Ramos (cell line): Measurements from ENCODE around the gene CLRN1.

Experiments used
- in situ Hi-C: fragments of 300-500 bp; cut with MboI; formaldehyde crosslinking; loops from one replicate; pipeline ENCODE4 v1.14.3; 2022; ENCODE audit warnings: low sequenced_read_pairs; ENCODE audit not compliant: unreplicated experiment

Gene CLRN1

GRCh38 chr3:150926328-150926727, 46.2 kb downstream of the CLRN1 start:
- in situ Hi-C loops: no loop called here

- in situ Hi-C loops: no loop called here
Observed at GRCh38 chr3:150925751-150926201, 46.8 kb downstream of the CLRN1 start.

GRCh38 chr3:150922611-150923010, 49.9 kb downstream of the CLRN1 start:
- in situ Hi-C loops: no loop called here

GRCh38 chr3:150921209-150921608, 51.3 kb downstream of the CLRN1 start:
- in situ Hi-C loops: no loop called here

GRCh38 chr3:150920236-150920635, 52.3 kb downstream of the CLRN1 start:
- in situ Hi-C loops: no loop called here

GRCh38 chr3:150917951-150918350, 54.6 kb downstream of the CLRN1 start:
- in situ Hi-C loops: no loop called here

- in situ Hi-C loops: no loop called here
Observed at GRCh38 chr3:150913133-150913922, 59.2 kb downstream of the CLRN1 start.

- in situ Hi-C loops: no loop called here
Observed at GRCh38 chr3:150912501-150912900, 60.0 kb downstream of the CLRN1 start.

- in situ Hi-C loops: no loop called here
Observed at GRCh38 chr3:150911771-150912170, 60.8 kb downstream of the CLRN1 start.

GRCh38 chr3:150906461-150906860, 66.1 kb downstream of the CLRN1 start:
- in situ Hi-C loops: no loop called here

- in situ Hi-C loops: no loop called here
Observed at GRCh38 chr3:150905746-150906145, 66.8 kb downstream of the CLRN1 start.

- in situ Hi-C loops: no loop called here
Observed at GRCh38 chr3:150905339-150905738, 67.2 kb downstream of the CLRN1 start, which contains the start of gene MINDY4B. Gene MINDY4B, minus strand, starts transcription at chr3:150905439. Its CDS starts 0 bp downstream, at chr3:150905439.

- in situ Hi-C loops: no loop called here
Observed at GRCh38 chr3:150902988-150903387, 69.5 kb downstream of the CLRN1 start.

- in situ Hi-C loops: no loop called here
Observed at GRCh38 chr3:150901793-150902192, 70.7 kb downstream of the CLRN1 start.

- in situ Hi-C loops: no loop called here
Observed at GRCh38 chr3:150899141-150899540, 73.4 kb downstream of the CLRN1 start.

- in situ Hi-C loops: no loop called here
Observed at GRCh38 chr3:150898046-150898754, 74.3 kb downstream of the CLRN1 start.

- in situ Hi-C loops: no loop called here
Observed at GRCh38 chr3:150897592-150897991, 74.9 kb downstream of the CLRN1 start.

- in situ Hi-C loops: no loop called here
Observed at GRCh38 chr3:150890831-150891230, 81.7 kb downstream of the CLRN1 start.

GRCh38 chr3:150890295-150890694, 82.2 kb downstream of the CLRN1 start:
- in situ Hi-C loops: no loop called here

- in situ Hi-C loops: no loop called here
Observed at GRCh38 chr3:150889106-150889505, 83.4 kb downstream of the CLRN1 start.

GRCh38 chr3:150887031-150887430, 85.5 kb downstream of the CLRN1 start:
- in situ Hi-C loops: no loop called here
